Nephron (organoid): ENCODE measurements around the gene RIPK4.

Experiments
- H3K27ac Mint-ChIP-seq, 3 experiments: 2 replicates each; pipeline ENCODE4 v1.8.0; 2020; ENCODE audit warnings: mixed read lengths in 3 of 3, mild to moderate bottlenecking in 2 of 3, moderate library complexity in 1 of 3
- H3K27me3 Mint-ChIP-seq: 2 replicates; pipeline ENCODE4 v1.8.0; 2021; ENCODE audit warnings: low read depth, mild to moderate bottlenecking, moderate library complexity, mixed read lengths
- H3K36me3 Mint-ChIP-seq: 2 replicates; pipeline ENCODE4 v1.8.0; 2020; ENCODE audit warnings: low read depth, mixed read lengths
- H3K4me1 Mint-ChIP-seq: 2 replicates; pipeline ENCODE4 v1.8.0; 2020; ENCODE audit warnings: mixed read lengths
- H3K4me3 Mint-ChIP-seq, 3 experiments: 2 replicates each; pipeline ENCODE4 v1.8.0; 2020; ENCODE audit warnings: mild to moderate bottlenecking in 3 of 3, mixed read lengths in 3 of 3, moderate library complexity in 2 of 3
- H3K9me3 Mint-ChIP-seq: 2 replicates; pipeline ENCODE4 v1.8.0; 2020; ENCODE audit warnings: mixed read lengths
- CTCF ChIP-seq, 3 experiments: fragments of 200-600 bp; sonication (generic); IDR thresholded peaks; one replicate each; pipeline ENCODE4 v1.5.0; 2021; ENCODE audit warnings: antibody characterized with exemption in 3 of 3; ENCODE audit not compliant: unreplicated experiment in 3 of 3

The RIPK4 gene

GRCh38 chr21:41763398-41763931, 3.4 kb downstream of the RIPK4 start:
- no peak for TF ChIP-seq CTCF (IDR thresholded peaks at IDR 0.05; ENCODE audit: unreplicated experiment in 3 of 3)
- H3K9me3 Mint-ChIP-seq = no peaks in the 10 kb centered on the region

GRCh38 chr21:41762753-41763152, 4.1 kb downstream of the RIPK4 start:
- H3K27me3 Mint-ChIP-seq = peaks cover 87% of the 10 kb centered on the region
- peaks cover 39% of the 10 kb centered on the region for H3K4me1 Mint-ChIP-seq
- peak overlapping the region; percentile 49 to 81 (median 65) for H3K4me3 Mint-ChIP-seq
- peak overlapping the region in 1 of 3 experiments; percentile 86 for H3K27ac Mint-ChIP-seq
- no peaks in the 10 kb centered on the region for H3K36me3 Mint-ChIP-seq
- no peak for TF ChIP-seq CTCF (IDR thresholded peaks at IDR 0.05; ENCODE audit: unreplicated experiment in 3 of 3)
- no peaks in the 10 kb centered on the region for H3K9me3 Mint-ChIP-seq

More at GRCh38 chr21:41763398-41763931, 3.4 kb downstream of the RIPK4 start:
- Mint-ChIP-seq H3K27me3 (peaks cover 88% of the 10 kb centered on the region), H3K4me1 (peaks cover 44% of the 10 kb centered on the region), H3K36me3 (no peaks in the 10 kb centered on the region), H3K4me3 (peak overlapping the region in 2 of 3 experiments; percentile 6 to 71), H3K27ac (peak overlapping the region in 1 of 3 experiments; percentile 86)

GRCh38 chr21:41761934-41762635, 4.8 kb downstream of the RIPK4 start:
- Mint-ChIP-seq H3K9me3 (no peaks in the 10 kb centered on the region), H3K36me3 (no peaks in the 10 kb centered on the region), H3K27me3 (peaks cover 81% of the 10 kb centered on the region), H3K4me1 (peaks cover 33% of the 10 kb centered on the region), H3K27ac (peak overlapping the region in 1 of 3 experiments; percentile 86), H3K4me3 (peak overlapping the region; percentile 49 to 81 (median 65))
- no peak for TF ChIP-seq CTCF (IDR thresholded peaks at IDR 0.05; ENCODE audit: unreplicated experiment in 3 of 3)

GRCh38 chr21:41761211-41761933, 5.5 kb downstream of the RIPK4 start:
- TF ChIP-seq CTCF (IDR thresholded peaks at IDR 0.05; ENCODE audit: unreplicated experiment in 3 of 3) = no peak
- Mint-ChIP-seq H3K27ac (peak overlapping the region in 1 of 3 experiments; percentile 86), H3K36me3 (no peaks in the 10 kb centered on the region), H3K9me3 (no peaks in the 10 kb centered on the region), H3K4me1 (peaks cover 31% of the 10 kb centered on the region), H3K4me3 (peak overlapping the region; percentile 29 to 81 (median 53)), H3K27me3 (peaks cover 81% of the 10 kb centered on the region)

GRCh38 chr21:41760411-41760810, 6.4 kb downstream of the RIPK4 start:
- H3K27ac Mint-ChIP-seq = no peak overlapping the region
- H3K9me3 Mint-ChIP-seq = no peaks in the 10 kb centered on the region
- H3K36me3 Mint-ChIP-seq = peaks cover 3% of the 10 kb centered on the region
- H3K4me1 Mint-ChIP-seq = peaks cover 31% of the 10 kb centered on the region
- peak overlapping the region in 1 of 3 experiments; percentile 6 for H3K4me3 Mint-ChIP-seq
- TF ChIP-seq CTCF (IDR thresholded peaks at IDR 0.05; ENCODE audit: unreplicated experiment in 3 of 3) = no peak
- H3K27me3 Mint-ChIP-seq = peaks cover 81% of the 10 kb centered on the region
